Activated effector memory CD4-positive, alpha-beta T cell treated with Interleukin-2 at 50 U/mL for 16 hours (primary cell): ENCODE data around the gene ABT1.

ENCODE experiments used
- DNase-seq: peaks from one replicate; pipeline ENCODE4 v3.0.0-alpha.2; 2020

ABT1 gene

DNA sequence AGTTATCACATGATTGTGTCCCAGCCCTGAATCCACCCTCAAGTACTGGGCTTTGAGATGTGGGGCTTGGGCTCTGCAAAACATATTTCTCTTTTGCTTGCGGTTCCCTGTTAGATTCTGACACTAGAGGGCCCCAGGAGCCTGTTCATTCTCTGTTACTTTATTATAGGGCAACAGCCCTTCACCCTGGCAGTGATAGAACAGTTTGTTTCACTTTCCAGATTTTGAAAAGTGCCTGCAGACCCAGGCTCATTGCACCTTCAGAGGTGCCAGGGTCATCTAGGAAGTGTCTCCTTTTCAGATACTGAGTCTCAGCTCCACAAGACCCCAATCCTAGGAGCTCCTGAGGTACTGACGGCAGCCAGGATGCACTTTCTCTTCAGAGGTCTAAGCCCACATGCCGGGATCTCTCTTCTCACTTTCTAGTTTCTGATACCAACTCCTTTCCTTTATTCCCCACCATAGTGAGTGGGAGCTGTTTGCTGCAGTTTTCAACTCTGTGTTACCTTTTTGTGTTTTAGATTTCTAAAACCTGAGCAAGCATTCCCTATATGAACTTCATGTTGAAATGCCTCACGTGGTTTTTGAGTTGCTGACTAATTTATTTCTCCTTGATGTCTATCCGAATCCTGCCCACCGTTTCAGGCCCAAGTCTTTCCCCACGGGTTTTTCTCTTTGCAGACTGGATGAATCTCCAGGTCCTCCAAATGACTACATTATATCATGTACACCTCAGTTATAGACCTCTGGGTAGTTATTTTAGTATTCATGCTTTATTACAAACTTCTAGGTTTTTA, 10.9 kb downstream of the ABT1 start:
- DNase-seq: peak; percentile 29

DNA sequence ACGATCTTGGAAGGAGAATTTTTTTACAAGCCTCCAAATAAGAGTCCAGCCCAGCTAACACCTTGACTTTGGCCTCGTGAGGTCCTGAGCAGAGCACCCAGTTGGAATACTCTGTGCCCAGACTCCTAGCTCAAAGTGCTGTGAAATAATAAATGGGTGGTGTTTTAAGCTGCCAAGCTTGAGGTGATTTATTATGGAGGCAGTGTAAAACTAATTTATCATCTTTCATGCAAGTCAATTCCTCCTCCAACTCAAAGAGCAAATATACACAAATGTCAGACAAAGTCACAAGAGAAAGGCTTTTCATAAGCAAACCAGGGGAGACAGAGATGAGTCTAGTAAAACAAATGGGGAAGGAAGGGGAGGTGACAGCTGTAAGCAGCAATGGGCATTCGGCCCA, 12.7 kb downstream of the ABT1 start:
- no peak for DNase-seq

DNA sequence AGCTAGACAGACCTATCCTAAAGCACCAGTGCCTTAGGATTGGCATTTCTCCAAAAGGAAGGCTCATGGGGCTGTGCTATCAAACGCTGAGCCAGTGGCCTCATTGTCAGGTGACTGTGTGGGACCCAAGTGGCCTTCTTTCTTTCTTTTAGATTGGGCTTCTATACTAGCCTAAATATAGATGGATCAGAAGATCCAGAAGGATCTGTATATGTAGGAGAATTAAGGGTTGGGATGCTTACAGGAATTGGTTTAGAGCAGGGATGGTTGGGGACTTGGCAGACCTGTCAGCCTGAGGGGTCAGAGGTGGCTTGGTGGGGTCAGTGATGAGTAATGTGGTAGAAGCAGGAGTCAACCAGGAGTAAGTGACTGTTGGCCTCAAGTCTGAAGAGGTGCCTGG, 14.8 kb downstream of the ABT1 start:
- no peak for DNase-seq

DNA sequence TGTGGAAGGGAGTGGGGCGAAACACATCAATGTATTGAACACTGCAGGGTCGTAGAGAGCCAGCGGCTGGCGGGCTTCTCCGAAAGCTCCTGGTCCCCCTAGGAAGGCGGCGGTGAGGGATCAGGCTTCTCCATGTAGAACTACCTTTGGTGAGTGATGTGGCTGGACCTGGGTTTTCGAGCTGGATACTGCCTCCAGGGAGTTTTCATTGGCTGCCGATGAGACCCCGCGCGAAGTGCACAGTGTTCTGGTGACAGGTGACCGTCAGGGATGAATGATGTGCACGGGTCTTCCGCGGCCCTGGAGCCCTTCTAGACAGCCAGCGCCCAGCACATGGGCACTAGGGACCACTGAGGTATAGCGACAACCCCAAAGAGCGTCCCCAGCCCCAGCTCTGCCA, 16.4 kb downstream of the ABT1 start:
- DNase-seq: no peak

DNA sequence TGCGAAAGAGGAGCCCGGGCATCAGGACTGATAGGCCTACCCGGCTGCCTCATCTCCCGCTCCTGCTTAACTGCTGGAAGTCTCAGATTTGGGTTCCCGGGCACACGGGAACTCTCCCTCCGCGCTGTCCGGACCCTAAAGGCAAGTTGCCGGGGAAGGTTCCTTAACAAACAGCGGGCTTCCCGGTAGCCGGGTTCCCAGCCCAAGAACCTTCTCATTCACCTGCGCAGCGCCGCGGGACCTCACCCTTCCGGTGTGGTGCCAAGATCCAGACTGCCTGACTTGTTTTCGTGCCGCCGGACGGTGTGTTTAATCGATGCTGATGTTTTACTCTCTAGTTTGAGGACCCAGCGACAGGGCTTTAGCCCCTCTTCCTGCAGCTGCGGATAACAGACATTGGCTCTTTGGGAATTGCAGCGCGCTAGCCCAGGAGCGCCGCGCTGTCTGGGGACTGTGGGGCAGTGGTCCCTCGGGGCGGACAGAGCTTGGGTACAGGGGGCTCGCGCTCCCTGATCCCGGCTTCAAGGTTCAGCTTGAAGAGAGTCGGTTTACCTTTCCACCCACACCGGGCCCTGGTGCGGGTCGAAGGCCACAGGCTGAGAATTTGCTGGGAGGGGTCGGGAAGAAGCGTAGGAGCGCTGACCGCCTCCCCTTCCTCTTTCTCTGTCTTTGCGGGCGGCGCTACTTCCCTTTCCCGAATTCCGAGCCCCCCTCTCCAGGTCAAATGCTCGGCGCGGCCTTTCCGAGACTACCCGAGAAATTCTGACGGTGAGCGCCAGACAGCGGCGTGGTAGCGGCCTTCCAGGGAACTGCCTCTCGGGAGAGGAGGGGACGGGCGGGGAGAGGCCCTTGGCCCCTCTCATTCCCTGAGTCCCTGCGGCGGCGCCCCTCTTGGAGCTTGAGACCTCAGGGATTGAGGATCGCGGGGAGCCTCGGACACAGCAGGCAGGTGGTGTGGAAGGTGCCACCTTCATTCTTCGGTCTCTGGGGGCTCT, 17.2 kb downstream of the ABT1 start:
- no peak for DNase-seq

DNA sequence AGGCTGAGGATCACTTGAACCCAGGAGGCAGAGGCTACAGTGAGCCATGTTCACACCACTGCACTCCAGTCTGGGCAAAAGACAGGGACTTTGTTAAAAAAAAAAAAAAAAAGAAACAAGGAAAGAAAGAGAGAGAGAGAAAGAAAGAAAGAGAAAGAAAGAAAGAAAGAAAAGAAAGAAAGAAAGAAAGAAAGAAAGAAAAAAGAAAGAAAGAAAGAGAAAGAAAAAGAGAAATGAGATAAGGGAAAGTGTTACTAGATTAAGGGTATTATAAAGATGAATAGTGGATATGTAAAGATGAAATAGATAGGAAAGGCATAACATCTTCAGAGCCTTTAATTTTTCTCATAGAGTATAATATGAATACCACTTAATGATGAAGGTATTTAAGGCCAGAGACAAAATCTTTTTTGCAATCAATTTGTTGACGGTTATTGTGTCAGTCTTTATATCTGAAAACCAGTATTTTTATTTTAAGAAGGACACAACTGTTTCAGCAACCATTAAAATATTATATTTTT, 26.6 kb downstream of the ABT1 start:
- no peak for DNase-seq

DNA sequence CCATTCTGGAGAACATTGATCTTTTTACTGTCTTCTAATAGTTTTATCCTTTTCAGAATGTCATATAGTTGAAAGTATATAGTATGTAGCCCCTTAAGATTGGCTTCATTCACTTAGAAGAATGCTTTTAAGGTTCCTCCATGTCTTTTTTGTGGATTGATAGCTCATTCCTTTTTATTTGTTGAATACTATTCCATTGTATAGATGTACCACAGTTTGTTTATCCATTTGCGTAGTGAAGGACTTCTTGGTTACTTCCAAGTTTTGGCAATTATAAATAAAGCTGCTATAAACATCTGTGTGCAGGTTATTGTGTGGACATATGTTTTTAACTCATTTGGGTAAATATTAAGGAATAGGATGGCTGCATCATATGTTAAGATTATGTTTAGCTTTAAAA, 27.8 kb downstream of the ABT1 start:
- no peak for DNase-seq

DNA sequence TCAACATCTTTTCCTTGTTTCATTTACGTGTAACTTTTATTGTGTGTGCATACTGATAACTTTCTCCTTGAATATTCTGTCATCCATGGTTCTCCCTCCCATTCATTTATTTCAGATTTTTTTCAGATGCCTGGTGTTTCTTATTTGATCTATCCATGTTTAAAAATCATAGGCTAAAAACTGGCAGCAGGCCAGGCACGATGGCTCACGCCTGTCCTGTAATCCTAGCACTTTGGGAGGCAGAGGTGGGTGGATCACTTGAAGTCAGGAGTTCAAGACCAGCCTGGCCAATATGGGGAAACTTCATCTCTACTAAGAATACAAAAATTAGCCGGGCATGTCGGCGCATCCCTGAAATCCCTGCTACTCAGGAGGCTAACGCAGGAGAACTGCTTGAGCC, 31.1 kb downstream of the ABT1 start:
- DNase-seq: no peak

DNA sequence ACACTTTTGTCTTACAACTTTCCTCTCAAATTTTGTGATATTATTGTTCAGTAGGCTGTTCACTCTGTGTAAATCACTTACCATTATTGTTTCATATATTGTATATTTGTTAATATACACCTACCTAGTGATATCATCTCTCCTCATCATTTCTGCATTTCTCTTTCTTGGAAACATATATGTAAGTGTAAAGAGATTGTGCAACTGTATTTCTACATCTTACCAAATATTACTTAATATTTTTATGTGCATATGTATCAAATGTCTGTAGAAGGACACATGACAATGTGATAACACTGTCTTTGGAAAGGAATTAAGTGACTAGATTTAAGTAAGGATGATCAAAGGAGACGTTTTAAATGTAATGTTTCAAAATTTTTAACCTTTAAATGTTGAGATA, 32.6 kb downstream of the ABT1 start:
- DNase-seq: no peak

DNA sequence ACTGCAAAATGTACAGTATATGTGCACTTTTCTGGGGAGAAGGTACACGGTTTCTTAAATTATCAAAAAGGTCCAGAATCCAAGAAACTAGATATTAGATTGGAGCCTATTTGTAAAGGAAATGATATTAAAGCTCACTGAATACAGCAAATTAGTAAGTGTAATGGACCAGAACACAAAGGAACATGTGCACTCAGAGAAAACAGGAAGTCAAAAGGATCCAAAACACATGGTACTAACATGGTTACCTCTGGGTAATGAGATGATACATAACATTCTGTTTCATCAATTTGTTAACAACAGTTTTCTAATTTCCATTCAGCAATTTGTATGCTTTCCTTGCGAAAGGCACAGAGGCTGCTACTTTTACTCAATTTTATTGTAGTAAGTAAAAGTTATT, 44.1 kb downstream of the ABT1 start:
- DNase-seq: no peak

DNA sequence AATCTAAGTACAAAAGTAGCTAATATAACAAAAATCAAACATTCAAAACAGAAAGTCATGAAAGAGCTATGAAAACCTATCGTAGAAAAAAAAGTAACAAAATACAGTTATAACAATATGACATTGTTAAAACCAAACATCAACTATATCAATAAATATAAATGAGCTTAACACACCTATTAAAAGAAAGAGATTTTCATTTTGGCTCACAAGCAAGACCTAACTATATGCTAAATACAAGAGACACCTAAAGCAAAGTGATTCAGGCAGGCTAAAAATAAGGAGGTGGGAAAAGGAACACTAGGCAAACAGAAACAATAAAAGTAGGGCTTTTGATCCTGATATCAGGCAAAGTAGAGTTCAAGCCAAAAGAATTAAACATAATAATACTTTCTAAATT, 49.3 kb downstream of the ABT1 start:
- DNase-seq: no peak
